GM21723 (cell line): ENCODE data around the gene SRD5A3.
"Not testable (repeated sequence)": the region's sequence is repeated elsewhere in the genome, so short reads cannot be mapped to it uniquely, and the experiment has no call there.

Experiments used
- ATAC-seq: cut with Tn5 transposase; IDR thresholded peaks from one replicate; pipeline ENCODE4 v1.9.1; 2021; ENCODE audit warnings: mild to moderate bottlenecking, moderate library complexity; ENCODE audit not compliant: unreplicated experiment

Gene SRD5A3

DNA sequence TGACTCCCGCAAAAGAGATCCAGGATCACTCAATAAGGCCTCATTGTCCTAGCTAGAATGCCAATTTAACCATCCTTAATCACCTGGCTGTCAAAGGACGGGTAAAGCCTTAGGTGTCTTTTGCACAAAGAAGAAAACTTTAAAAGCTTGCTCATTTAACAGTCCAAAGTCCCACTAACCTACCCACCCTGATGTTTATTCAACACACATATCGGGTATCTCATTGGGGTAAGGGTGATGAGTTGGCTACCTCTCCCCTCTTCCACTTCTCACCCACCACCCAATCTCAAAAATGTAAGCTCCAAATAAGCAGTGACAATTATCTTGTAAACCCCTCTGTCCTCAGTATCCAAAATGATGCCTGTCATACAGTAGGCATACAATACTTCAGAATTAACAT is 988 bp upstream of the SRD5A3 start:
- no peak for ATAC-seq

DNA sequence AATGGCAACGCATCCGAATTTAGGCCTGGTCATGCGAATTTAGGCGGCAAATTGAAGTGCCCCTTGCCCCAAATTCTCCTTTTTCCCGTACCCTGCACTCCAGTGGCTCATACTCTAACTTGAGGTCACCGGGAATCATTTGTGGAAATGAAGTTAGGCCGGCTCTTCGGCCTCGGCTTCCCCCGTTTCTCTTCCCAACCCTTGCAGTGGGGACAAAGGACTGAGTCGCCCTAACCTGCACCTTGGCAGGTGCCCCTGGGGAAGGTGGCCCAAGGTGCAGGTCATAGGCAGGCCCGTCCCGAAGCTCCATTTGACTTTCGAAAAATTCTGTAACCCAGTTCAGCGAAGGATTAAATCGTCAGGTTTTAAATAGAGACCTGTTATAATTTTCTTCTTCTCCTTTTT is 811 bp downstream of the SRD5A3 start:
- ATAC-seq, result peak; percentile 3

GRCh38 chr4:55347610-55348228 is 1.7 kb downstream of the SRD5A3 start:
- no peak for ATAC-seq

GRCh38 chr4:55348466-55348865 is 2.4 kb downstream of the SRD5A3 start:
- no peak for ATAC-seq

GRCh38 chr4:55350870-55351269 is 4.8 kb downstream of the SRD5A3 start:
- not testable (repeated sequence) for ATAC-seq

GRCh38 chr4:55351824-55352223 is 5.8 kb downstream of the SRD5A3 start:
- ATAC-seq, result no peak

- no peak for ATAC-seq
These were observed 6.7 kb downstream of the SRD5A3 start for GRCh38 chr4:55352726-55353125.

DNA sequence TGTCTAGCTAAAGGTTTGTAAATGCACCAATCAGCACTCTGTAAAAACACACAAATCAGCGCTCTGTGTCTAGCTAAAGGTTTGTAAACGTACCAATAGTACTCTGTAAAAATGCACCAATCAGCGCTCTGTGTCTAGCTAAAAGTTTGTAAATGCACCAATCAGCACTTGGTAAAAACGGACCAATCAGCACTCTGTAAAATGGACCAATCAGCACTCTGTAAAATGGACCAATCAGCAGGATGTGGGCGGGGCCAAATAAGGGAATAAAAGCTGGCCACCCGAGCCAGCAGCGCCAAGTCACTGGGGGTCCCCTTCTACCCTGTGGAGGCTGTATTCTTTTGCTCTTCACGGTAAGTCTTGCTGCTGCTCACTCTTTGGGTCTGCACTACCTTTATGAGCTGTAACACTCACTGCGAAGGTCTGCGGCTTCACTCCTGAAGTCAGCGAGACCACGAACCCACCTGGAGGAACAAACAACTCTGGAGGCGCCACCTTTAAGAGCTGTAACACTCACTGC is 7.2 kb downstream of the SRD5A3 start:
- ATAC-seq, result not testable (repeated sequence)

GRCh38 chr4:55354648-55355047 is 8.6 kb downstream of the SRD5A3 start:
- ATAC-seq, result no peak

DNA sequence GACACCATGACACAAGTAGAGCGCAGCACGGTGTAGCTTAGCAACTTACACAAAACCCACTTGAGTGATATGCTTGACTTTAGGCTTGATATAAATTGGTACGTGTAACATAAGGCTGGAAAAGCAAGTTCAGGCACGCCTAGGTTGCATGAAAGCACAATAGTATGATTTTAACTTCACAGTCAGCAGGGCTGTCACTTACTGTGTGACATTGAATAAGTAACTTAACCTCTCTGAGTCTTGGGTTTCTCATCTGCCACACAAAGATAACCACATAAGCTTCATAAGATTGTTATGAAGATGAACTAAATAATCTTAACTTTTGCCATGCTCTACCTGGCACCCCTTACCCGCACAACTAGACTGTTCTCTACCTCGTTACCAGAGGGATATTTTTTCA is 9.5 kb downstream of the SRD5A3 start:
- ATAC-seq, result no peak

DNA sequence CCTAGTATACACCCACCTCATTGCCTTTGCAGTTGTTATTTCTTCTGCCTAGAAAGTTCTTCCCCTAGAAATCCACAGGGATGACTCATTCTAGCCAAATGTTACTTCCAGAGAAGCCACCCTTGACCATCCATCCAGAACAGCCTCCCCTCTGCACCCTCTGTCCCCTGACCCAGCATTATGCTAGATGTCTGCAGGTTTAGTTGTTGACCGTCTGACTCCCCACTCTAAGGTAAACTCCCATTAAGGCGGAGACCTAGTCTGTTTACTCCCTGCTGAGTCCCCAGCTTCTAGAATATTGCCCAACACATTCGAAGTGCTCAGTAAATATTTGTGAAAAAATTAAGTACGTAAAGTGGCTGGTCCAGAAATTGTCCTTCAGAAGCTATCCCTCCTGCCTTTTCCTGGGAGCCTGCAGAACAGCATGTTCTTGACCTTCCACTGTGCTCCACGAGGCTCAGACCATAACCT is 11.0 kb downstream of the SRD5A3 start:
- ATAC-seq, result no peak

DNA sequence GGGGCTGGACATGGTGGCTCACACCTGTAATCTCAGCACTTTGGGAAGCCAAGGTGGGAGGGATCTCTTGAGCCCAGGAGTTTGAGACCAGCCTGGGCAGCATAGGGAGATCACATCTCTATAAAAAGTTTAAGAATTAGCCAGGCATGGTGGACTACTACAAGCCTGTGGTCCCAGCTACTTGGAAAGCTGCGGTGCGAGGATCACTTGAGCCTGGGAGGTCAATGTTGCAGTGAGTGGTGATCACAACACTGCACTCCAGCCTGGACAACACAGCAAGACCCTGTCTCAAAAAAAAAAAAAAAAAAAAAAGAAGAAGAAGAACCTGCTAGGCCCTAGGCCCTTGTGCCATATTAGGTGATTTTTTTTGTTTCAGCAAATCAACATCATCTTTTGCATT is 12.2 kb downstream of the SRD5A3 start:
- ATAC-seq, result peak; percentile 17

DNA sequence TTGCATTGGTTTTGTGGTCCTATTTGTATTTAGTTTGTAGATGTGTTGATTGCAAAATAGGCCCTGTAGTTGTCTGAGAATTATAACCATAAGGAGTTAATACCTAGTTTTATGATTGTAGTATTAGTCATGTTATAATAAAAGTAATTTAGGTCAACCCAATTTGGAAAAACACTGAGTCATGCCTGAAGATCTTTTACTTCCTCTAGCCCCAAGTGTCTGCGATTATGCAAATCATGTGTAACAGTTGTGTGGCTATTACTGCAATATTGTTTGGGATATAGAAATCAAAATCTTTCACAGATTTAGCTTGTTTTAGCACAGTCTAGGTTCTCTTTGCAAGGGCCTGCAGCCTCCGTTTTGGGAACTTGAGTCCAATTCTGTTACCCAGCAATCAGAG is 12.6 kb downstream of the SRD5A3 start:
- ATAC-seq, result peak; percentile 78

DNA sequence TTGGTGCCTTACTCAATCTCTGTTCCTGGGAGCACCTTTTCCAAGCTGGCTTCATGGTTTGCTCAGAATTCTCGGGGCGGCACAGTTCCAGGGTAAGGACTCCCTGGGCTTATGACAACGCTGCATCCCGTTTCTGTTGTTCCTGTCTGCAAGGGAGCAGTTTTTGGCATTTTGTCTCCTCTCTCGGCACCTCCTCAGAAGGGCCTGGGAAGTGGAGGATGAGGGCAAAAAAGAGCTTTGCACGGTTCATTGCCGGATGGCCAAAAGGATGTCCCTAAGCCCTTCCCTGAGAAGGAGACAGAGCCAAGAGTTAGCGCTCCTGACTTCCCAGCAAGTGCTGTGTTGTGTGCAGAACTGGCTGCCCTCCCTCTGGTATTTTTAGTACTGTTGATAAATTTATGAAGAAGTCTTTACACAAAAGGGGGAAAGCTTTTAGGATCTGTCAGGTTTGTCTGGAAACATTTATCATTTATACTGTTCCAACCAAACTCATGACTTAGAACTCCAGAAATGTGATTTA is 13.4 kb downstream of the SRD5A3 start:
- no peak for ATAC-seq

DNA sequence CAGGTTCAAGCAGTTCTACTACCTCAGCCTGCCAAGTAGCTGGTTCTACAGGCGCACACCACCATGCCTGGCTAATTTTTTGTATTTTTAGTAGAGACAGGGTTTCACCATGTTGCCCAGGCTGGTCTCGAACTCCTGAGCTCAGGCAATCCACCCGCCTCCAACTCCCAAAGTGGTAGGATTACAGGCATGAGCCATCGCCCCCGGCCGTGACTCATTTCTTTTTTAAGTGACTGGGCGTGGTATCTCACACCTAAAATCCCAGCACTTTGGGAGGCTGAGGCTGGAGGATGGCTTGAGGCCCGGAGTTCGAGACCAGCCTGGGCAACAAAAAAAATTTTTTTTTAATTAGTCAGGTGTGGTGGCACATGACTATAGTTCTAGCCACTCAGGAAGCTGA is 16.9 kb downstream of the SRD5A3 start:
- not testable (repeated sequence) for ATAC-seq

GRCh38 chr4:55363691-55364351 is 17.8 kb downstream of the SRD5A3 start:
- ATAC-seq, result no peak

DNA sequence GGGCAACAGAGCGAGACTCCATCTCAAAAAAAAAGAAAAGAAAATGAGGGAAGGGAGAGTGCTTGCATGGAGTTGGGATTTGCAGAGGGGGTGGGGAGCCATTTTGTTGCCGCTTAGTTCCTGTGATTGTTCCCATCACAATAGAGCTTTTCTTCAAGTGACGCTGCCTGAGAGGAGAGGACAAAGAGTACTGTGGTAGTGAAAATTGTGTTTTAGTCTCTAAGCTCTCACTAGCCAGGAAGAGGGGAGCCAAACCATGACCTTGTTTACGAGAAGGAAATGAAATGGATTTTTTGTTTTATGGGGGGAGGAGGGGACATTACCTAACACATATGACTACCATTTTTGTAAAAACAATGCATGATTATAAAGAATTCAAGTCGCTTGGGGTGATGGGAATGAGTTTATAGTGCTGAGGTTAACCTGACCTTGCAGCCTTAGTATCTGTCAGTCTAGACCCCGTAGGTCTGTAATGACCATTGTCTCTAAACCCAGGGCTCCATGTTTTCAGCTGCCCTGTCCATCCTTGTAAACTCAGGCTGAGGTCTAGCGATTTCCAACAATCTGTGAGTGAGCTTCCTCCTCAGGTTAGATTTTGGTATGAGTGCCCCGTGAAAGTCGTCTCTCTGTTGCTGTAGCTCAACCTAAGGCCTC is 18.8 kb downstream of the SRD5A3 start:
- ATAC-seq, result no peak

GRCh38 chr4:55365345-55365728 is 19.3 kb downstream of the SRD5A3 start:
- no peak for ATAC-seq

DNA sequence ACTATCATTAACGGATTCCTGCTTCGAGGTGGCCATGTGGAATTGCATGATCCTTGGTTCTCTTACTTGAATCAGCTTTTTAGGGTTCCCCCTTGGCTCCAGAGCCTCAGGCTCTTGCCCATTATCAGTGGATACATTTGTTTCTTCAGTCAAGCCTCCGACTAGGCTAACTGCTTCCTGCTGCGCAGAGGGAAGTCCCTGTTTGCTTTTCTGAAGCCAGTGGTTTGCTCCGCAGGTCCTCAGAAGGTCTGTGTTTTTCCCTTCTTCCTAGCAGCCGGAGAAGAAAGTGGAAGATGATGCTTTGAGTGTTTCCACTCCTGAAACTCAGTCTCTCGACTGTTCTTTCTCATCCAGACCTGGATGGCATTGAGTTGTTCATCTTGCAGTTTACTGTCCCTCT is 20.6 kb downstream of the SRD5A3 start:
- no peak for ATAC-seq

GRCh38 chr4:55367084-55367722 is 21.2 kb downstream of the SRD5A3 start:
- ATAC-seq, result no peak

DNA sequence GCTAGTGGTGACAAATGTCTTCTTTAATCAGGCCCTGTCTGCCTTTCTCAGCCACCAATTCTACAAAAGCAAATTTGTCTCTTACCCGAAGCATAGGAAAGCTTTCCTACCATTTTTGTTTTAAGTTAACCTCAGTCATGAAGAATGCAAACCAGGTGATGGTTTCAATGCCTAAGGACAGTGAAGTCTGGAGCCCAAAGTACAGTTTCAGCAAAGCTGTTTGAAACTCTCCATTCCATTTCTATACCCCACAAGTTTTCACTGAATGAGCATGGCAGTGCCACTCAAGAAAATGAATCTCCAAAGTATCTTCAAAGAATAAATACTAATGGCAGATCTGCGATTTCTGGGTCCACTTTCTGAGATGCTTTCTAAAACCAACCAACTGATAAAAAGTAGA is 23.9 kb downstream of the SRD5A3 start:
- no peak for ATAC-seq
